ENCODE data around the gene MEGF9.

DNA sequence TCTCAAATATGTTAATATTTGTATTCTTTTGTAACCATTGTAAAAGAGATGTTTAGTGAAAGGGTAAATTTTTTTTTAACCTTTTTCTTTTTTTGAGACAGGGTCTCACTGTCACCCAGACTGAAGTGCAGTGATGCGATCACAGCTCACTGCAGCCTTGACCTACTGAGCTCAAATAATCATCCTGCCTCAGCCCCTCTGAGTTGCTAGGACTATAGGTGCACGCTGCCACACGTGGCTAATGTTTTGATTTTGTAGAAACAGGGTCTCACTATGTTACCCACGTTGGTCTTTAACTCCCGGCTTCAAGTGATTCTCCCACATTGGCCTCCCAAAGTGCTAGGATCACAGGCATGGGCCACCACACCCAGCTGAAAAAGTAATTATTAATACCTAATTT is 76.4 kb downstream of the MEGF9 start:
- TF ChIP-seq, protein P1, sequence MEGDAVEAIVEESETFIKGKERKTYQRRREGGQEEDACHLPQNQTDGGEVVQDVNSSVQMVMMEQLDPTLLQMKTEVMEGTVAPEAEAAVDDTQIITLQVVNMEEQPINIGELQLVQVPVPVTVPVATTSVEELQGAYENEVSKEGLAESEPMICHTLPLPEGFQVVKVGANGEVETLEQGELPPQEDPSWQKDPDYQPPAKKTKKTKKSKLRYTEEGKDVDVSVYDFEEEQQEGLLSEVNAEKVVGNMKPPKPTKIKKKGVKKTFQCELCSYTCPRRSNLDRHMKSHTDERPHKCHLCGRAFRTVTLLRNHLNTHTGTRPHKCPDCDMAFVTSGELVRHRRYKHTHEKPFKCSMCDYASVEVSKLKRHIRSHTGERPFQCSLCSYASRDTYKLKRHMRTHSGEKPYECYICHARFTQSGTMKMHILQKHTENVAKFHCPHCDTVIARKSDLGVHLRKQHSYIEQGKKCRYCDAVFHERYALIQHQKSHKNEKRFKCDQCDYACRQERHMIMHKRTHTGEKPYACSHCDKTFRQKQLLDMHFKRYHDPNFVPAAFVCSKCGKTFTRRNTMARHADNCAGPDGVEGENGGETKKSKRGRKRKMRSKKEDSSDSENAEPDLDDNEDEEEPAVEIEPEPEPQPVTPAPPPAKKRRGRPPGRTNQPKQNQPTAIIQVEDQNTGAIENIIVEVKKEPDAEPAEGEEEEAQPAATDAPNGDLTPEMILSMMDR (IDR thresholded peaks at IDR 0.05) = no peak
- no peak for TF ChIP-seq EP300 (IDR thresholded peaks at IDR 0.05)

Data from sigmoid colon (tissue), 4 donors.